Subcutaneous abdominal adipose tissue (tissue), 5 donors: ENCODE data around the gene BCAS4.

ENCODE experiments used
- H3K27ac ChIP-seq: one replicate; pipeline ENCODE4 v1.7.0; 2013; ENCODE audit warnings: low read depth, mild to moderate bottlenecking, inconsistent platforms, low read length, moderate library complexity
- H3K27me3 ChIP-seq, 5 donors: one replicate each; pipeline ENCODE4 v1.7.0; 2013; ENCODE audit warnings: low read length in 5 of 5, inconsistent platforms in 1 of 5; ENCODE audit not compliant: control insufficient read depth in 5 of 5, insufficient read depth in 4 of 5
- H3K36me3 ChIP-seq, 5 donors: one replicate each; pipeline ENCODE4 v1.7.0; 2013; ENCODE audit warnings: low read length in 5 of 5; ENCODE audit not compliant: control insufficient read depth in 5 of 5, insufficient read depth in 5 of 5
- H3K4me1 ChIP-seq, 5 donors: one replicate each; pipeline ENCODE4 v1.7.0; 2013; ENCODE audit warnings: low read length in 5 of 5, mild to moderate bottlenecking in 3 of 5, moderate library complexity in 1 of 5; ENCODE audit not compliant: control insufficient read depth in 5 of 5, insufficient read depth in 5 of 5
- H3K4me3 ChIP-seq, 5 donors: one replicate each; pipeline ENCODE4 v1.7.0; 2013; ENCODE audit warnings: low read length in 5 of 5, low read depth in 1 of 5
- H3K9ac ChIP-seq, 5 donors: one replicate each; pipeline ENCODE4 v1.7.0; 2013; ENCODE audit warnings: low read length in 5 of 5, mild to moderate bottlenecking in 4 of 5, moderate library complexity in 3 of 5
- H3K9me3 ChIP-seq, 5 donors: one replicate each; pipeline ENCODE4 v1.7.0; 2013; ENCODE audit warnings: low read length in 5 of 5; ENCODE audit not compliant: control insufficient read depth in 5 of 5
- donor health status: healthy.
- donor health status: healthy.
- donor health status: healthy.
- donor health status: healthy.
- donor health status: healthy.

Gene BCAS4

GRCh38 chr20:50886184-50886790 is 91.4 kb downstream of the BCAS4 start:
- H3K27me3 ChIP-seq: no peaks in the 10 kb centered on the region
- H3K36me3 ChIP-seq: peaks cover 11 to 32% (median 24%) of the 10 kb centered on the region in 5 donors
- H3K9ac ChIP-seq: no peak overlapping the region
- no peaks in the 10 kb centered on the region for H3K9me3 ChIP-seq
- no peak overlapping the region for H3K4me3 ChIP-seq
- no peak overlapping the region for H3K27ac ChIP-seq
- H3K4me1 ChIP-seq: no peaks in the 10 kb centered on the region

- H3K9me3 ChIP-seq: no peaks in the 10 kb centered on the region
- H3K36me3 ChIP-seq: peaks cover 15 to 43% (median 33%) of the 10 kb centered on the region in 5 donors
- H3K27me3 ChIP-seq: no peaks in the 10 kb centered on the region
- no peak overlapping the region for H3K4me3 ChIP-seq
- no peaks in the 10 kb centered on the region for H3K4me1 ChIP-seq
- no peak overlapping the region for H3K9ac ChIP-seq
- no peak overlapping the region for H3K27ac ChIP-seq
Measured at GRCh38 chr20:50887576-50887975, 92.7 kb downstream of the BCAS4 start.

GRCh38 chr20:50891138-50891537 is 96.3 kb downstream of the BCAS4 start:
- Histone ChIP-seq H3K4me3 (no peak overlapping the region), H3K27me3 (no peaks in the 10 kb centered on the region), H3K9me3 (no peaks in the 10 kb centered on the region), H3K27ac (no peak overlapping the region), H3K4me1 (no peaks in the 10 kb centered on the region), H3K9ac (no peak overlapping the region), H3K36me3 (peaks cover 30 to 68% (median 52%) of the 10 kb centered on the region in 5 donors)

- H3K27ac ChIP-seq: no peak overlapping the region
- H3K9ac ChIP-seq: no peak overlapping the region
- H3K4me1 ChIP-seq: no peaks in the 10 kb centered on the region
- H3K27me3 ChIP-seq: no peaks in the 10 kb centered on the region
- H3K9me3 ChIP-seq: no peaks in the 10 kb centered on the region
- H3K4me3 ChIP-seq: no peak overlapping the region
- H3K36me3 ChIP-seq: peaks cover 31 to 70% (median 56%) of the 10 kb centered on the region in 5 donors
Measured at GRCh38 chr20:50892394-50892793, 97.5 kb downstream of the BCAS4 start.

- Histone ChIP-seq H3K4me3 (no peak overlapping the region), H3K27ac (no peak overlapping the region), H3K36me3 (peaks cover 43 to 77% (median 61%) of the 10 kb centered on the region in 5 donors), H3K9me3 (no peaks in the 10 kb centered on the region), H3K4me1 (no peaks in the 10 kb centered on the region), H3K27me3 (no peaks in the 10 kb centered on the region), H3K9ac (no peak overlapping the region)
Measured at GRCh38 chr20:50893620-50894019, 98.8 kb downstream of the BCAS4 start.

- H3K27ac ChIP-seq: no peak overlapping the region
- H3K4me1 ChIP-seq: no peaks in the 10 kb centered on the region
- no peak overlapping the region for H3K9ac ChIP-seq
- no peaks in the 10 kb centered on the region for H3K9me3 ChIP-seq
- no peak overlapping the region for H3K4me3 ChIP-seq
- peaks cover 43 to 80% (median 63%) of the 10 kb centered on the region in 5 donors for H3K36me3 ChIP-seq
- H3K27me3 ChIP-seq: no peaks in the 10 kb centered on the region
Measured at GRCh38 chr20:50895111-50895830, 100.4 kb downstream of the BCAS4 start.

GRCh38 chr20:50898475-50898874 is 103.6 kb downstream of the BCAS4 start:
- Histone ChIP-seq H3K9me3 (no peaks in the 10 kb centered on the region), H3K4me3 (no peak overlapping the region), H3K27ac (no peak overlapping the region), H3K36me3 (peaks cover 38 to 66% (median 56%) of the 10 kb centered on the region in 5 donors), H3K9ac (no peak overlapping the region), H3K4me1 (peaks cover 0 to 4% (median 0%) of the 10 kb centered on the region in 5 donors), H3K27me3 (no peaks in the 10 kb centered on the region)

- Histone ChIP-seq H3K27me3 (no peaks in the 10 kb centered on the region), H3K4me3 (no peak overlapping the region), H3K9ac (no peak overlapping the region), H3K27ac (no peak overlapping the region), H3K36me3 (peaks cover 29 to 51% (median 46%) of the 10 kb centered on the region in 5 donors), H3K4me1 (peaks cover 0 to 12% (median 9%) of the 10 kb centered on the region in 5 donors), H3K9me3 (no peaks in the 10 kb centered on the region)
Measured at GRCh38 chr20:50900261-50900660, 105.4 kb downstream of the BCAS4 start.

GRCh38 chr20:50901301-50901700 is 106.4 kb downstream of the BCAS4 start:
- Histone ChIP-seq H3K9me3 (no peaks in the 10 kb centered on the region), H3K9ac (no peak overlapping the region), H3K36me3 (peaks cover 29 to 51% (median 45%) of the 10 kb centered on the region in 5 donors), H3K4me3 (no peak overlapping the region), H3K27ac (no peak overlapping the region), H3K4me1 (peaks cover 0 to 17% (median 10%) of the 10 kb centered on the region in 5 donors), H3K27me3 (no peaks in the 10 kb centered on the region)

- no peak overlapping the region for H3K4me3 ChIP-seq
- no peaks in the 10 kb centered on the region for H3K27me3 ChIP-seq
- peaks cover 0 to 17% (median 10%) of the 10 kb centered on the region in 5 donors for H3K4me1 ChIP-seq
- no peak overlapping the region for H3K27ac ChIP-seq
- H3K9ac ChIP-seq: no peak overlapping the region
- peaks cover 18 to 37% (median 29%) of the 10 kb centered on the region in 5 donors for H3K36me3 ChIP-seq
- H3K9me3 ChIP-seq: no peaks in the 10 kb centered on the region
Measured at GRCh38 chr20:50903353-50904051, 108.6 kb downstream of the BCAS4 start.
